Aorta (tissue), 5 donors: ENCODE data around the gene IFT52. TPM values are rescaled to one million over a fixed set of nuclear protein-coding genes. Genes with fewer than 3 reads are reported as not detected.
"Not testable (repeated sequence)": the region's sequence is repeated elsewhere in the genome, so short reads cannot be mapped to it uniquely, and the experiment has no call there.

Source experiments
- ATAC-seq: fragments of 200-7000 bp; cut with Tn5 transposase; one replicate; pipeline ENCODE4 v1.9.1; 2022; ENCODE audit warnings: moderate library complexity; ENCODE audit not compliant: low FRiP score
- DNase-seq, 2 donors: peaks; one replicate each; pipeline ENCODE4 v3.0.0-alpha.2; 2020
- H3K27ac ChIP-seq, 2 donors: one replicate each; pipeline ENCODE4 v1.5.1; 2013; ENCODE audit warnings: low read length in 2 of 2, mild to moderate bottlenecking in 2 of 2, moderate library complexity in 2 of 2, control low read depth in 1 of 2, inconsistent platforms in 1 of 2, low read depth in 1 of 2
- H3K27me3 ChIP-seq, 2 donors: one replicate each; pipeline ENCODE4 v1.6.1; 2013; ENCODE audit warnings: control low read depth in 1 of 2, low read length in 1 of 2, mild to moderate bottlenecking in 1 of 2, moderate library complexity in 1 of 2; ENCODE audit not compliant: insufficient read depth in 2 of 2, control insufficient read depth in 1 of 2
- H3K36me3 ChIP-seq, 2 donors: one replicate each; pipeline ENCODE4 v1.6.1; 2013; ENCODE audit warnings: control low read depth in 1 of 2, low read length in 1 of 2, mild to moderate bottlenecking in 1 of 2; ENCODE audit not compliant: insufficient read depth in 2 of 2, control insufficient read depth in 1 of 2
- H3K4me1 ChIP-seq, 2 donors: one replicate each; pipeline ENCODE4 v1.6.1; 2013; ENCODE audit warnings: low read length in 2 of 2, control low read depth in 1 of 2, mild to moderate bottlenecking in 1 of 2, moderate library complexity in 1 of 2; ENCODE audit not compliant: insufficient read depth in 2 of 2, control insufficient read depth in 1 of 2
- H3K4me3 ChIP-seq, 2 donors: one replicate each; pipeline ENCODE4 v1.5.1; 2013; ENCODE audit warnings: low read length in 2 of 2, control low read depth in 1 of 2, mild to moderate bottlenecking in 1 of 2
- H3K9me3 ChIP-seq: one replicate; pipeline ENCODE4 v1.6.1; 2013; ENCODE audit warnings: mild to moderate bottlenecking, low read length; ENCODE audit not compliant: control insufficient read depth
- WGBS, 2 donors: extraction: QIAGEN DNeasy Blood & Tissue Kit; methylation state at CpG; one replicate each; pipeline ENCODE4 v1.1.7; 2013; 5-methylcytosine and 5-hydroxymethylcytosine counted together
- intact Hi-C, 2 donors: fragments of 100-400 bp; cut with DNase I; formaldehyde crosslinking; loops; one replicate each; pipeline versions ENCODE4 v1.14.2 to v1.15.0; 2022
- polyA plus RNA-seq, 2 donors: library from polyadenylated mRNA; stranded (reverse); fragments of 200-250 nt; gene quantifications; one replicate each; pipeline ENCODE4 v1.2.3, GENCODE V29; 2013
- total RNA-seq, 2 donors: library from RNA; stranded (reverse); fragmentation: NEBNext Ultra II Directional; extraction: Animal tissue kit (Norgen Biotek cat#: 25700); gene quantifications; one replicate each; pipeline ENCODE4 v1.2.1, GENCODE V29; 2021
- donor health status: healthy with polysubstance abuse.
- donor health status: Bipolar disorder and iron deficiency.
- donor health status: DM: no; HTN: no; CAD: no.
- donor health status: DM: no; HTN: no; CAD: no.
- donor health status: DM: yes; HTN: yes; CAD: no.

The IFT52 gene
- total and polyA plus RNA-seq, 4 donors = 20.5 to 38.5 (median 28.6) TPM

DNA sequence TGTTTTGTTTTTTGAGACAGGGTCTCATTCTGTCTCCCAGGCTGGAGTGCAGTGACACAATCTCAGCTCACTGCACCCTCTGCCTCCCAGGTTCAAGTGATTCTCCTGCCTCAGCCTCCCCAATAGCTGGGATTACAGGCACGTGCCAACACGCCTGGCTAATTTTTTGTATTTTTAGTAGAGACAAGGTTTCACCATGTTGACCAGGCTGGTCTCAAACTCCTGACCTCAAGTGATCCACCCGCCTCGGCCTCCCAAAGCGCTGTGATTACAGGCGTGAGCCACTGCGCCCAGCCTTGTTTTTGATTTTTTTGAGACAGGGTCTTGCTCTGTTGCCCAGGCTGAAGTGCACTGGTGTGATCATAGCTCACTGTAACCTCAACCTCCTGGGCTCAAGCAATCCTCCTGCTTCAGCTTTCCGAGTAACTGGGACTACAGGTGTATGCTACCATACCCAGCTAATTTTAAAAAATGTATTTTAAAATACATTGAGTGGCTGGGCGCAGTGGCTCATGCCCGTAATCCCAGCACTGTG is 61.0 kb downstream of the IFT52 start:
- H3K9me3 ChIP-seq, H3K4me3 ChIP-seq, ATAC-seq, H3K27me3 ChIP-seq, intact Hi-C loops, H3K4me1 ChIP-seq, H3K36me3 ChIP-seq, H3K27ac ChIP-seq: not testable (repeated sequence)
- peak in 1 of 2 donors; percentile 21 for DNase-seq
- WGBS, 2 donors = 91 to 93% methylated on average over 10 of the region's 10 CpGs

DNA sequence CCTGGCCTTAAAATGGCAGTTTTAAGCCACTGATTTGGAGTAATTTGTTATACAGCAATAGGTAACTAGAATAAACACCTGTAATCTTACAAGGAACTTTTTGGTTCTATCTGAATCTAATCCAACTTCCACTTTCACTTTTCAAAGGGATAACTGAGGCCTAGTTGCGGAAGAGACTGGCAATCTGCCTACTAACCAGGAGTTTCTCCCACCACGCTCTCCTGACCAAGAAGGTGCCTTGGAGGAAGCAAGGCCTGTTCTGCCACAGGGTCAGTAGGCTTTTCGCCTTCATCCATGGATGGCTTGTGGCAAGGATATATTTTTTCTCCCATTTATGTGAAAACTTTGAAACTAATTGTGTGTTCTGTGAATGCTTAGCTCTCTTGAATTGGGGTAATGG is 63.2 kb downstream of the IFT52 start:
- no peak overlapping the region for H3K27ac ChIP-seq
- H3K27me3 ChIP-seq = no peaks in the 10 kb centered on the region
- no peak overlapping the region for H3K4me3 ChIP-seq
- no peak for ATAC-seq
- H3K36me3 ChIP-seq = no peaks in the 10 kb centered on the region
- peak in 1 of 2 donors; percentile 3 for DNase-seq
- intact Hi-C loops = no loop called here
- no peaks in the 10 kb centered on the region for H3K9me3 ChIP-seq
- H3K4me1 ChIP-seq = no peaks in the 10 kb centered on the region
- WGBS, 2 donors = 91 to 94% methylated on average over 3 of the region's 3 CpGs

DNA sequence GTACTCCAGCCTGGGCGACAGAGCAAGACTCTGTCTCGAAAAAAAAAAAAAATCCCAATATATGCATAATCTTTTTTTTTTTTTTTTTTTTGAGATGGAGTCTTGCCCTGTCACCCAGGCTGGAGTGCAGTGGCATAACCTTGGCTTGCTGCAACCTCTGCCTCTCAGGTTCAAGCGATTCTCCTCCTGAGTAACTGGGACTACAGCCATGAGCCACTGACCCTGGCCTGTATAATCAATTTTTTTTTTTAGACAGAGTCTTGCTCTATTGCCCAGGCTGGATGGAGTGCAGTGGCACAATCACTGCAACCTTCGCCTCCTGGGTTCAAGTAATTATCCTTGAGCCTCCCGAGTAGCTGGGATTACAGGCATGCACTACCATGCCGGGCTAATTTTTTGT is 64.4 kb downstream of the IFT52 start:
- H3K9me3 ChIP-seq, H3K4me3 ChIP-seq, H3K36me3 ChIP-seq, intact Hi-C loops, H3K4me1 ChIP-seq, H3K27me3 ChIP-seq, ATAC-seq, DNase-seq, H3K27ac ChIP-seq: not testable (repeated sequence)
- 90 to 92% methylated on average over 5 to 6 of the region's 6 CpGs for WGBS, 2 donors

DNA sequence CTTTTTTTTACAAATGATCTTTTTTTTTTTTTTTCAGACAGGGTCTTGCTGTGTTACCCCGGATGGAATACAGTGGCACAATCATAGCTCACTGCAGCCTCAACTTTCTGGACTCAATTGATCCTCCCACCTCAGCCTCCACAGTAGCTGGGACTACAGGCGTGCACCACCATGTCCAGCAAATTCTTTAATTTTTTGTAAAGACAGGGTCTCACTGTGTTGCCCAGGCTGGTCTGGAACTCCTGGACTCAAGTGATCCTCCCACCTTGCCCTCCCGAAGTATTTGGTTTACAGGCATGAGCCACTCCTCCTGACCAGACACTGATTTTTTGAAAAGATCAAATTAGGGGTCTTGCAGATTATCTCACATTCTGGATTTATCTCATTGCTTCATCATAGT is 65.2 kb downstream of the IFT52 start:
- no peak for ATAC-seq
- Histone ChIP-seq H3K4me1 (no peaks in the 10 kb centered on the region), H3K9me3 (no peaks in the 10 kb centered on the region), H3K27ac (no peak overlapping the region), H3K36me3 (no peaks in the 10 kb centered on the region), H3K4me3 (no peak overlapping the region), H3K27me3 (no peaks in the 10 kb centered on the region)
- WGBS, 2 donors = 66 to 67% methylated on average over 3 of the region's 3 CpGs
- DNase-seq = peak in 1 of 2 donors; percentile 15
- intact Hi-C loops = no loop called here

DNA sequence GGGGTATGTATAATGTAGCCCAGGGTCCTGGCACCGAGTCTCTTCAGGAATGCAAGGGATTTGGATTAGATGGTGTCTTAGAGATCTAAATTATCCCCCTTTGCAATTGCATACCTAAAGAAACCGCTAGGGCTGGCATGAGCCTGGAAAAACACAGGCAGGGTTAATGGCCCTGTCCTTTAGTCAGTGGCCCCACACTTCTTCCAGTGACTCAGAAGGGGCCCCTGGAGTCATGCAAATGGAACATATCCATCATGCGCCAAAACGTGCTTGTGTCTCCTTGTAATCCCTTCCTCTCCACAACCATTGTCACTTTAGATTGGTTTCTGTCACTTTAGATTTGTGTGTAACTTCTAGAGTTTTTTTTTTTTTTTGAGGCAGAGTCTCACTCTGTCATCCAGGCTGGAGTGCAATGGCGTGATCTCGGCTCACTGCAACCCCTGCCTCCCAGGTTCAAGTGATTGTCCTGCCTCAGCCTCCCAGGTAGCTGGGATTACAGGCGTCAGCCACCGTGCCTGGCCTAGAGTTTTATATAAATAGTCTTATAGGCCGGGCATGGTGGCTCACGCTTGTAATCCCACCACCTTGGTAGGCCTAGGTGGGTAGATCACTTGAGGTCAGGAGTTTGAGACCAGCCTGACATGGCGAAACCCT is 67.5 kb downstream of the IFT52 start:
- peak in 1 of 2 donors; percentile 41 for DNase-seq
- Histone ChIP-seq H3K27me3 (no peaks in the 10 kb centered on the region), H3K36me3 (no peaks in the 10 kb centered on the region), H3K4me3 (peak overlapping the region in 1 of 2 donors; percentile 63), H3K4me1 (no peaks in the 10 kb centered on the region), H3K9me3 (no peaks in the 10 kb centered on the region), H3K27ac (no peak overlapping the region)
- intact Hi-C loops = no loop called here
- ATAC-seq = no peak
- 77% methylated on average over 11 of the region's 11 CpGs for WGBS, 2 donors

DNA sequence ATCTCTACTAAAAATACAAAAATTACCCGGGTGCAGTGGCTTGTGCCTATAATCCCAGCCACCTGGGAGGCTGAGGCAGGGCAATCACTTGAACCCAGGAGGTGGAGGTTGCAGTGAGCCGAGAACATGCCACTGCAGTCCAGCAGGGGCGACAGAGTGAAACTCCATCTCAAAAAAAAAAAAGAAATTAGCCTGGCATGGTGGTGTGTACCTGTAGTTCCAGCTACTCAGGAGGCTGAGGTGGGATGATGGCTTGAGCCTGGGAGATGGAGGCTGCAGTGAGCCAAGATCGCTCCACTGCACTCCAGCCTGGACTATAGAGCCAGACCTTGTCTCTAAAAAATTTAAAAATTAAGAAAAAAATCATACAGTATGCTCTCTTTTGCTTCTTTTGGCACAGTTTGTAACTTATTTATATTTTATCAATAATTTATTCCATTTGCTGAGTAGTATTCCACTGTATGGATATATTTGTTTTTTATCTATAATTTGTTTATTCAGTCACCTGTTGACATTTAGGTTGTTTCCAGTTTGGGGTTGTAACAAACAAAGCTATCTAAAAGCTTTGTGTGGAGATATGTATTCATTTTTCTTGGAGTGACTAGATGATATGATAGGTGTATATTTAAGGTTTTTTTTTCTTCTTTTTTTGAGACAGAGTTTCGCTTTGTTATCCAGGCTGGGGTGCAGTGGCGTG is 68.1 kb downstream of the IFT52 start:
- WGBS, 2 donors = 85 to 88% methylated on average over 6 of the region's 6 CpGs
- ATAC-seq = no peak
- no peaks in the 10 kb centered on the region for H3K36me3 ChIP-seq
- DNase-seq = peak in 1 of 2 donors; percentile 3
- no peak overlapping the region for H3K27ac ChIP-seq
- H3K4me1 ChIP-seq = no peaks in the 10 kb centered on the region
- no peaks in the 10 kb centered on the region for H3K9me3 ChIP-seq
- no peaks in the 10 kb centered on the region for H3K27me3 ChIP-seq
- no peak overlapping the region for H3K4me3 ChIP-seq
- intact Hi-C loops = no loop called here

DNA sequence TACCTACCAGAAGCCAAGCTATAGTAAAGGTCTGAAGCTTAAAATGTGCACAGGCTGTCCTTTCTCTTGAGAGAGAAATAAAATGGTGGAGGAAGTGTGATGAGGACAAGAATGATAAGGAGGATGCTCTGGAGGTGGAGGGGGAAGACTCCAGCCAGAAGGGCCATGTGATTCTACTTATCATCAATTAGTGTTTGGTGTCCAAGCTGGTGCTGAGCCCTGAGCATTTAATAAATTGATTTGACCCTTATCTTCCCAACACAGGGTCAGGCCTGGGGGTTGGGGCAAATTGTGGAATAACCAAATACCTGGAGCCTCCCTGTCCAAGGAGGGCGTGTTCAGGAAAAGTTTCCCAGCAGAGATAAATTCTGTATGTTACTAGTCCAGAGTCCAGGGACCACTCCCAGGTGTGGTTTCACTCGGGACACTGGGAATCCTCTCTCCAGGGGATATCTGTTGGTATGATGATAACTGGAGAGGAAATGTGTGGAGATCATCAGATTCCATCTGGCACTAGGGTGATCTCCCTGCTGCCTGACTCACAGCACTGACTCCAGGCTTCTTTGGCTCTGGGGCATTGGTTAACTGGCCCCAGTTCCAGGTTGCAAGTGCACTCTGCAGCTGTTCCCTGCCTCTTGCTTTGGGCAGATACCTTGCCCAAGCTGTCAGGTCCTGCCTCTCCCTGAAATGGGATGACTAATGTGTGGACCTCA is 72.4 kb downstream of the IFT52 start:
- peak in 1 of 2 donors; percentile 37 for DNase-seq

DNA sequence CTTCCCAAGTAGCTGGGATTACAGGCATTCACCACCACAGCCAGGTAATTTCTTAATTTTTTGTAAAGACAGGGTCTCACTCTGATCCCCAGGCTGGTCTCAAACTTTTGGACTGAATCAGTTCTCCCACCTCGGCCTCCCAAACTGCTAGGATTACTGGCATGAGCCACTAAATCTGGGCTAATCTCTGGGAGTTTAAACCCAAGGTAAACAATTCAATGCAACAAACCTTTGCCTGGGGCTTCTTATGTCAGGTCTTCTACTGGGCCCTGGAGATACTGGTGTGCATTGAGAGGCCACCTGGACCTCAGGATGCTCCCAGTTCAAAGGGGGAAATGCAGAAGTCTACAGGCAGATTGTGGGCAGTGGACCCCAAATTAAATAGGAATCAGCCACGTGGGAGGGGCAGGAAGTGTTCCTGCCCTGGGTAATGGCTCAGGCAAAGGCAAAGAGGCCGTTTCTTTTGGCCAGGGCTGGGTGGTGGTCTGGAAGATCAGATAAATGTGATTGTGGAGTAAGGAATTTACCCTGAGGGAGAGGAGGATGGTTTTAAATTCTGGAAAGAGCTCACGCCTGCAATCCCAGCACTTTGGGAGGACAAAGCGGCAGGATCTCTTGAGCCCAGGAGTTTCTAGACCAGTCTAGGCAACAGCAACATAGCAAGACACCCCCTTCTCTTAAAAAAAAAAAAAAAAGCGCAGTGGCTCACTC is 74.9 kb downstream of the IFT52 start:
- Histone ChIP-seq H3K9me3 (no peaks in the 10 kb centered on the region), H3K27me3 (no peaks in the 10 kb centered on the region)
- intact Hi-C loops = no loop called here

More for the DNA sequence above, 72.4 kb downstream of the IFT52 start:
- intact Hi-C loops = no loop called here
- no peak for ATAC-seq
- Histone ChIP-seq H3K36me3 (no peaks in the 10 kb centered on the region), H3K27ac (no peak overlapping the region), H3K27me3 (no peaks in the 10 kb centered on the region), H3K4me1 (no peaks in the 10 kb centered on the region), H3K4me3 (no peak overlapping the region), H3K9me3 (no peaks in the 10 kb centered on the region)
- WGBS, 2 donors = 79% methylated on average over 2 of the region's 2 CpGs

More for the DNA sequence above, 74.9 kb downstream of the IFT52 start:
- Histone ChIP-seq H3K4me1 (no peaks in the 10 kb centered on the region), H3K4me3 (no peak overlapping the region), H3K27ac (no peak overlapping the region), H3K36me3 (no peaks in the 10 kb centered on the region)
- ATAC-seq (no peak), DNase-seq (peak in 1 of 2 donors; percentile 19)
- 68 to 71% methylated on average over 6 of the region's 6 CpGs for WGBS, 2 donors
